Measurements from ENCODE around the gene MIF4GD.

The MIF4GD gene

GRCh38 chr17:75228847-75229246 is 42.2 kb downstream of the MIF4GD start:
- no peaks in the 10 kb centered on the region for H3K9me3 ChIP-seq (ENCODE audit: insufficient read depth, low read length, severe bottlenecking)
- H3K36me3 ChIP-seq (ENCODE audit: insufficient read depth, low read length), result peaks cover 89% of the 10 kb centered on the region
- H3K9ac ChIP-seq (ENCODE audit: low read depth, low read length), result no peak overlapping the region
- no peak overlapping the region for H3K27ac ChIP-seq (ENCODE audit: low read length)
- H3K4me2 ChIP-seq (ENCODE audit: insufficient read depth, low read length), result no peak overlapping the region
- H3K27me3 ChIP-seq (ENCODE audit: insufficient read depth, low read length, poor library complexity), result no peaks in the 10 kb centered on the region
- TF ChIP-seq CTCF (IDR thresholded peaks at IDR 0.05; ENCODE audit: borderline replicate concordance, extremely low read depth, low read length, poor library complexity, severe bottlenecking) (no peak), EZH2 (IDR thresholded peaks at IDR 0.05; ENCODE audit: borderline replicate concordance, low read depth, low read length, severe bottlenecking) (no peak)
- no peak overlapping the region for H2AFZ ChIP-seq (ENCODE audit: low read depth, low read length)
- H3K79me2 ChIP-seq (ENCODE audit: insufficient read depth, low read length), result no peaks in the 10 kb centered on the region
- no peak overlapping the region for H3K4me3 ChIP-seq (ENCODE audit: low read depth in 1 of 2, low read length in 2 of 2)
- H4K20me1 ChIP-seq (ENCODE audit: insufficient read depth, low read length), result peaks cover 2% of the 10 kb centered on the region; the same call in 1 of the 2 replicates
- ATAC-seq (ENCODE audit: insufficient read depth, low read depth), result no peak
- DNase-seq, result no peak
- no peaks in the 10 kb centered on the region for H3K4me1 ChIP-seq (ENCODE audit: insufficient read depth, low read length)

GRCh38 chr17:75228305-75228704 is 42.7 kb downstream of the MIF4GD start:
- no peaks in the 10 kb centered on the region for H3K79me2 ChIP-seq (ENCODE audit: insufficient read depth, low read length)
- H3K27me3 ChIP-seq (ENCODE audit: insufficient read depth, low read length, poor library complexity), result no peaks in the 10 kb centered on the region
- no peak overlapping the region for H3K4me3 ChIP-seq (ENCODE audit: low read depth in 1 of 2, low read length in 2 of 2)
- H3K27ac ChIP-seq (ENCODE audit: low read length), result no peak overlapping the region
- no peak overlapping the region for H3K4me2 ChIP-seq (ENCODE audit: insufficient read depth, low read length)
- H3K4me1 ChIP-seq (ENCODE audit: insufficient read depth, low read length), result no peaks in the 10 kb centered on the region
- ATAC-seq (ENCODE audit: insufficient read depth, low read depth) (no peak), DNase-seq (no peak)
- peaks cover 92% of the 10 kb centered on the region for H3K36me3 ChIP-seq (ENCODE audit: insufficient read depth, low read length)
- TF ChIP-seq CTCF (IDR thresholded peaks at IDR 0.05; ENCODE audit: borderline replicate concordance, extremely low read depth, low read length, poor library complexity, severe bottlenecking) (no peak), EZH2 (IDR thresholded peaks at IDR 0.05; ENCODE audit: borderline replicate concordance, low read depth, low read length, severe bottlenecking) (no peak)
- H3K9ac ChIP-seq (ENCODE audit: low read depth, low read length), result no peak overlapping the region
- H4K20me1 ChIP-seq (ENCODE audit: insufficient read depth, low read length), result peaks cover 2% of the 10 kb centered on the region; the same call in 1 of the 2 replicates
- H2AFZ ChIP-seq (ENCODE audit: low read depth, low read length), result no peak overlapping the region
- H3K9me3 ChIP-seq (ENCODE audit: insufficient read depth, low read length, severe bottlenecking), result no peaks in the 10 kb centered on the region

- Histone ChIP-seq H3K36me3 (ENCODE audit: insufficient read depth, low read length) (peaks cover 92% of the 10 kb centered on the region), H3K9ac (ENCODE audit: low read depth, low read length) (no peak overlapping the region), H3K27me3 (ENCODE audit: insufficient read depth, low read length, poor library complexity) (no peaks in the 10 kb centered on the region), H3K9me3 (ENCODE audit: insufficient read depth, low read length, severe bottlenecking) (no peaks in the 10 kb centered on the region), H3K27ac (ENCODE audit: low read length) (no peak overlapping the region), H3K4me3 (ENCODE audit: low read depth in 1 of 2, low read length in 2 of 2) (no peak overlapping the region), H3K4me2 (ENCODE audit: insufficient read depth, low read length) (no peak overlapping the region), H4K20me1 (ENCODE audit: insufficient read depth, low read length) (peaks cover 2% of the 10 kb centered on the region; the same call in 1 of the 2 replicates), H2AFZ (ENCODE audit: low read depth, low read length) (no peak overlapping the region), H3K4me1 (ENCODE audit: insufficient read depth, low read length) (no peaks in the 10 kb centered on the region), H3K79me2 (ENCODE audit: insufficient read depth, low read length) (peaks cover 3% of the 10 kb centered on the region; the same call in 1 of the 2 replicates)
- DNase-seq (no peak), ATAC-seq (ENCODE audit: insufficient read depth, low read depth) (no peak)
- TF ChIP-seq CTCF (IDR thresholded peaks at IDR 0.05; ENCODE audit: borderline replicate concordance, extremely low read depth, low read length, poor library complexity, severe bottlenecking), result no peak
- no peak for TF ChIP-seq EZH2 (IDR thresholded peaks at IDR 0.05; ENCODE audit: borderline replicate concordance, low read depth, low read length, severe bottlenecking)
Measured at GRCh38 chr17:75227729-75228128, 43.3 kb downstream of the MIF4GD start.

- H3K4me1 ChIP-seq (ENCODE audit: insufficient read depth, low read length), result no peaks in the 10 kb centered on the region
- no peak overlapping the region for H3K27ac ChIP-seq (ENCODE audit: low read length)
- peaks cover 83% of the 10 kb centered on the region for H3K36me3 ChIP-seq (ENCODE audit: insufficient read depth, low read length)
- no peaks in the 10 kb centered on the region for H3K27me3 ChIP-seq (ENCODE audit: insufficient read depth, low read length, poor library complexity)
- no peak overlapping the region for H3K4me2 ChIP-seq (ENCODE audit: insufficient read depth, low read length)
- no peak for ATAC-seq (ENCODE audit: insufficient read depth, low read depth)
- H4K20me1 ChIP-seq (ENCODE audit: insufficient read depth, low read length), result no peaks in the 10 kb centered on the region; the same call in 1 of the 2 replicates
- H3K79me2 ChIP-seq (ENCODE audit: insufficient read depth, low read length), result peaks cover 9% of the 10 kb centered on the region; the same call in 1 of the 2 replicates
- DNase-seq, result no peak
- H3K4me3 ChIP-seq (ENCODE audit: low read depth in 1 of 2, low read length in 2 of 2), result no peak overlapping the region
- H3K9me3 ChIP-seq (ENCODE audit: insufficient read depth, low read length, severe bottlenecking), result no peaks in the 10 kb centered on the region
- no peak overlapping the region for H3K9ac ChIP-seq (ENCODE audit: low read depth, low read length)
- TF ChIP-seq EZH2 (IDR thresholded peaks at IDR 0.05; ENCODE audit: borderline replicate concordance, low read depth, low read length, severe bottlenecking) (no peak), CTCF (IDR thresholded peaks at IDR 0.05; ENCODE audit: borderline replicate concordance, extremely low read depth, low read length, poor library complexity, severe bottlenecking) (no peak)
- no peak overlapping the region for H2AFZ ChIP-seq (ENCODE audit: low read depth, low read length)
Measured at GRCh38 chr17:75225016-75225415, 46.0 kb downstream of the MIF4GD start.
